ENCODE measurements around the gene TDP2. TPM values are rescaled to one million over a fixed set of nuclear protein-coding genes. Genes with fewer than 3 reads are reported as not detected.

Gene TDP2, protein sequence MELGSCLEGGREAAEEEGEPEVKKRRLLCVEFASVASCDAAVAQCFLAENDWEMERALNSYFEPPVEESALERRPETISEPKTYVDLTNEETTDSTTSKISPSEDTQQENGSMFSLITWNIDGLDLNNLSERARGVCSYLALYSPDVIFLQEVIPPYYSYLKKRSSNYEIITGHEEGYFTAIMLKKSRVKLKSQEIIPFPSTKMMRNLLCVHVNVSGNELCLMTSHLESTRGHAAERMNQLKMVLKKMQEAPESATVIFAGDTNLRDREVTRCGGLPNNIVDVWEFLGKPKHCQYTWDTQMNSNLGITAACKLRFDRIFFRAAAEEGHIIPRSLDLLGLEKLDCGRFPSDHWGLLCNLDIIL
- total RNA-seq: 21.1 and 26.4 TPM in 2 replicates

GRCh38 chr6:24666641-24667377 is at the start of gene TDP2, which contains the start of gene ACOT13:
TDP2 (minus strand) TSS chr6:24666899; CDS start chr6:24666862, 37 bp downstream.
ACOT13 (plus strand) TSS chr6:24667077; CDS start chr6:24667264, 187 bp downstream.

Other genes starting within 250 kb of the TDP2 start
- under 0.01 and 0.32 TPM in 2 replicates for gene GPLD1, start 177.3 kb downstream of the TDP2 start, total RNA-seq
- 0.59 and 0.69 TPM in 2 replicates for gene ALDH5A1, start 171.9 kb downstream of the TDP2 start, total RNA-seq
- under 0.01 and 0.09 TPM in 2 replicates for gene KIAA0319, start 20.7 kb downstream of the TDP2 start, total RNA-seq
- gene ACOT13, start 178 bp upstream of the TDP2 start, total RNA-seq: 8.6 TPM in 2 replicates
- gene C6orf62, start 52.3 kb upstream of the TDP2 start, total RNA-seq: 118 and 168 TPM in 2 replicates
- gene GMNN, start 108.0 kb upstream of the TDP2 start, total RNA-seq: 10.1 and 17.5 TPM in 2 replicates
- not detected in 2 replicates for gene ARMH2, start 132.0 kb upstream of the TDP2 start, total RNA-seq